DMS 273 (cell line): ENCODE measurements around the gene PRRG2.

Source experiments
- DNase-seq: peaks from one replicate; lab custom pipeline; 2025; ENCODE audit not compliant: unreplicated experiment; lab: John Stamatoyannopoulos, UW

Gene PRRG2

GRCh38 chr19:49585023-49585422, 3.9 kb downstream of the PRRG2 start:
- DNase-seq, result peak; percentile 62

DNA sequence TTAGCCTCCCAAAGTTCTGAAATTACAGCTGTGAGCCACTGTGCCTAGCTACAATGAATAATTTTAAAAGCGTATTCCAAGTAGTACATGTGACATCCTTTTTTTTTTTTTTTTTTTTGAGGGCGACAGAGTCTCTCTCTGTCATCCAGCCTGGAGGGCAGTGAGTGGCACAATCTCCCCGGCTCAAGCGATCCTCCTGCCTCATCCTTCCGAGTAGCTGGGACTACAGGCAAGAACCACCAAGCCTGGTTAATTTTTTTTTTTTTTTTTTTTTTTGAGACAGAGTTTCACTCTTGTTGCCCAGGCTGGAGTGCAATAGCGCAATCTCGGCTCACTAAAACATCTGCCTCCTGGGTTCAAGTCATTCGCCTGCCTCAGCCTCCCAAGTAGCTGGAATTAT, 6.1 kb downstream of the PRRG2 start:
- DNase-seq, result no peak

DNA sequence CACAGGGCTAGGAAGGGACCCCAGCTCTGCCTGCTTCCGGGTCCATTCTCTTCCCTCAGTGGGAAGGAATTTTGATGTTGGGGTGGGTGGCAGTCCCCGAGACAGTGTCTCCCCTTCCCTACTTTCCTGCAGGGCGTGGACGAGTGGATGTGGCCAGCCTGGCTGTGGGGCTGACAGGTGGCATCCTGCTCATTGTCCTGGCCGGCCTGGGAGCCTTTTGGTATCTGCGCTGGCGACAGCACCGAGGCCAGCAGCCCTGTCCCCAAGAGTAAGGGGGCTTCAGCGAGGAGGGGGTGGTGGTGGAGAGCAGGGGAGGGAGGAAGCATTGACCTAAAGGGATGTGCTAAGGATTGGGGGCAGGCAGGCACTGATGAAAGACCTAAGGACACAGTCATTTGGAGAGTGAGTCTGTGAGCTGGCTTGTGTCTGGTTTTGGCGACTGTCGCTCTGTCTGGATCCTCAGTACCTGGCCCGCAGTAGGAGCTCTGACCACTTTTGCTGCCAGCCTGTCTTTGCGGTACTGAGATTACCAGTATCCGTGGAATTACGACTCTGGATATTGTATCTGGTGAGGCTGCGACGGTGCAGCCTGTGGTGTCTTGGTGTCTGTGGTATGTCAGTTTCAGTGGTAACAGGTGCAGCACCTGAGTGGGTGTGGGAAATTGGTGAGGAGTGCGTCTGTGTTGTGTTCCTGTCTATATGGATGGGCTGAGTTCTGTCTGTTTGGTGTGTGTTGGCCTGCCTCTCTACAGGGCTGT, 7.4 kb downstream of the PRRG2 start:
- DNase-seq, result no peak

DNA sequence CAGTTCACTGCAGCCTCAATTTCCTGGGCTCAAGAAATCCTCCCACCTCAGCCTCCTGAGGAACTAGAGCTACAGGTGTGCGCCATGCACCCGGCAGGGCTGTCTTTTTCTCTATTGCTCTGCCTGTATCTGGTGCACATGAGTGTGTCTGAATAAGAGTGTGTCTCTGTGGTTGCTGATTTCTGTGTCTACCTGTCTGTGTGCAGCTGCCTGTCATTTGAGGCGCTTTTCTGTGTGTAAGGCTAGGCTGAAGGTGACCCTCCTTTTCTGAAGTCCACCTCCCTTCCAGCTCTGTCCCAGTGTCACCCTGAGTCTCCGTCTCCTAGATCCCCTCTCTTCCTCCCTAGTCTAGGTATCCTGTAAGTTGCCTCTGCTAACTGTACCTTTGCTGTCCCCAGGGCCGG, 8.4 kb downstream of the PRRG2 start:
- DNase-seq, result no peak

GRCh38 chr19:49590071-49590970, 9.2 kb downstream of the PRRG2 start:
- peak; percentile 99 for DNase-seq

GRCh38 chr19:49590971-49591730, 10.0 kb downstream of the PRRG2 start, which contains the start of gene PRR12:
Gene PRR12 (plus strand): TSS chr19:49591182. CDS start chr19:49591655, 473 bp downstream.
- peak; percentile 81 for DNase-seq

DNA sequence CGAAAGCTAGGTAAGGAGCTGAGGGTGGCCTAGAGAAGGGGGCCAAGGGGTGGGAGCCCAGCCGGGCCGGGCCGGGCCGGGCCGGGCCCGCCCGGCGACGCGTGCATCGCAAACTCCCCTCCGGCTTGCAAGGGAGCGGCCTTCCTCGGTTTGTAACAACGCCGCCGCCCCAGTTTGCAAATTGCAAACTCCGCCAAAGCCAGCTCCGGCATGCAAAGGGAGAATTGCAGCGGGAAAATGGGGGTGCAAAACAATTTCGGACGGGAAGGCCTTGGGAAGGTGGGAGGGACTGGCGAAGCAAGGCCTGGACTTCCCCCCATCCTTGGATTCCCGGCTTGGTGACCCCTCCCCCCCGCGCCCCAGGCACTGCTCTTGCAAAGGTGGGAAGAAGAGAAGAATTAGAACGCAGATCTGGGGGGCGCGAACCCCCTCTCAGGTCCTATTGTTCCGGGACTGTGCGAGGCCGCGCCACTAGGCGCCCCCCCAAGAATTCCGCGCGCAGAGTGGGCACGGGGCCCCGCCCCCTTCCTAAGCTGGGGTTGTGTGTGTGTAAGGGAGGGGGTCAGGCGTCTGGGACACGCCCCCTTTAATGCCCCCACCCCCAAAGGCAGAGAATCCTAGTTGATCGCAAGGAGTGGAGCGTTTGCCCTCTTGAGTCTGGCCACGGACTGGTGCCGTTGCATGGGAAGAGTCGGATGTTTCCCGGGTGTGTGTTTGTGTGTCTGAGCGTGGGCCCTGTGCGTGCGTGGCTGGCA, 10.8 kb downstream of the PRRG2 start:
- DNase-seq, result peak; percentile 75

DNA sequence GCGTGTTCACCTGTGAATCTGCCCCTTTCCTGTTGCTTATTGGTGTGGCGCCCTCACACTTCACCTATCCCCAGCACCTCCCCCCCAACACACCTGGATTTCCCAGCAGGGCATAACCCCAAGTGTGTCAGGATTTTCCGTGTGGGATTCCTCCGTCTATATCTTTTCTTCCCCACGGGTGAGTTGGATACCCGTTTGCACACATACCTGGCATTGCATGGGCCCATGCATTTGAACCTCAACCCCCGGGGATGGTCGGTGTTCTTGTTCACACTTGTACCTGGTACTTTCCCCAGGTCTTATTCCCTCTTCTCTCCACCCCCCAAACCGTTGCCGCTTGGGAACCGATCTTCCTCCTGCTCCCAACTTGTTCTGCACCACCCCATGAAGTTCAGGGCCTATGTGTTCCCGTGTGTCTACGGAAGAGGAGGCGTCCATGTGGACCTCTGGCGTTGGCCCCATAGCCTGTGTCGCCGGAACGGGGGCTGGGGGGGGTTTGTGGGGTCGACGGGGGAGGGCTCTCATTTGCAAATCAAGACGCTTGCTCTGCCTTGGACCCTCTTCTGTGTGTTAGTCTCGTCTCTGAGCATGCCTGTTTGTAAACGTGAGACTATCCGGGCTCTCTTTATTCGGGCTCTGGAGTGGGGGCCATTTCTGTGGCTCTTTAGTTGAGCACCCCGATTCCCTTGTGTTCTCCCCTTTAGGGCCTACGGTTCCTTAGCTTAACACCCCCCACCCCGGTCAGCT, 11.5 kb downstream of the PRRG2 start:
- no peak for DNase-seq

DNA sequence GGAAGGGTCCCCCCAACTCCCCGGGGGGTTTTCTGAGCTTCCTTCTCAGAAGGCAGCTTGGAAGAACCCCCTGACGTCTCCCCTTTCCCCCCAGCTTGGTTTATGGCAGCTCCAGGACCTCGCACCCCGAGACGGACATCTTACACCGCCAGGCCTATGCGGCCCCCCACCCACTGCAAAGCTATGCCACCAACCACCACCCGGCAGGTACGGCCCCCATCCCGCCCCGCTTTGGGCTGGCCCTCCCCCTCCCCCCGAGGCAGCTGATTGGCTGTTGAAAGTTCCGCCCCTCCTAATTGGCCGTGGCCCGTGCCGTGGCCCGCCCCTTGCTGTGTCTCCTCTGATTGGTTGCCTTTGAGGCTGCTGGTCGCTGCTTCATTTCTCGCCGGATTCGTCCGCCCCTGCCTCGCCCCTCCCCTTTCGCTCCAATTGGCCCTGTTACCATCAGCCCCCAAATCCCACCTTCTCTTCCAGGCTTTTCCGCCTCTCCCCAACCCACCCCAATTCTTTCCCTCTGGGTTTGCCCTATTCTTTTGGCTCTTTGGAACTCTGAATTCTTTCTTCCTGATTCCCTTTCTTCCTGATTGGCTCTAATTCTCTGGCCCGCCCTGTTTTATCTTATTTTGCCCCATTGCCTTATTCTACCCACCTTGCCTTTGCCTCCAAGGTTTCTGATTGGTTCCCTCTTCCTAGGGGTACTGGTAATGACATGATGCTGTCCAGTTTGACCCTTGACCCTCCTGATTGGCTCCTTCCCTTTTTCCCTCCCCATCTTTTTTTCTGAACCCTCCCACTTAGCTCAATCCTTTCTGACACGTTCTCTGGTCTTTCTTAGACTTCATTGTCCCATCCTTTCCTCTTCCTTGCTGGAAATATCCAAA, 12.4 kb downstream of the PRRG2 start:
- DNase-seq, result peak; percentile 61

DNA sequence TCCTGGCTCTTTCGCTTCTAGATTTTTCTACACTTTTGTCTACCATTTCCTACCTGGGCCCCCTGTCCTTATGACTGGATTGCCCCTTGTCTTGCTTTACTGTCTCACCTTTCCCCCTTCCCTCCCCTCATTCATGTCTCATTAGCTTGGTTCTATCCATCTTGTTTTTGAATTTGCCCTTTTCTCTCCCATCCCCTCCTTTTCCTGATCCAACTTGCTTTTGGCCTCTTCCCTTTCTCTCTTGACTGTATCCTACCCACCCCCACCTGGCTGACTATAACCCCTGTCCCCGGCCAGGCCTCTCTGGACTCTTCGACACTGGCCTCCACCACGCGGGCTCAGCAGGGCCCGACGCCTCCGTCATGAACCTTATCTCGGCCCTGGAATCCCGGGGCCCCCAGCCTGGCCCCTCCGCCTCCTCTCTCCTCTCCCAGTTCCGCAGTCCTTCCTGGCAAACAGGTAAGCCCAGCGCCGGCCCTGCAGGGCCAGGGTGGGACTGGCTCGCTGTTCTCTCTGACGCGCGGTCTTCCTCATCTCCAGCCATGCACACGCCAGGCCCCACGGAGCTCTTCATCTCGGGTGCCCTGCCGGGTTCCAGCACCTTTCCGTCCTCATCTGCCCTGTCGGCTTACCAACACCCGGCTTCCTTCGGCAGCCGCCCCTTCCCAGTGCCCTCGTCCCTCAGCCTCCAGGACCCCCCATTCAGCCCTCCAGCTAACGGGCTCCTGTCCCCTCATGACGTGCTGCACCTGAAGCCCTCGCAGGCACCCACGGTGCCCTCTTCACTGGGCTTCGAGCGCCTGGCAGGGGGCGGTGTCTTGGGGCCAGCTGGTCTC, 13.3 kb downstream of the PRRG2 start:
- no peak for DNase-seq

GRCh38 chr19:49594993-49595818, 14.1 kb downstream of the PRRG2 start:
- no peak for DNase-seq

GRCh38 chr19:49595819-49596404, 14.8 kb downstream of the PRRG2 start:
- DNase-seq, result no peak

DNA sequence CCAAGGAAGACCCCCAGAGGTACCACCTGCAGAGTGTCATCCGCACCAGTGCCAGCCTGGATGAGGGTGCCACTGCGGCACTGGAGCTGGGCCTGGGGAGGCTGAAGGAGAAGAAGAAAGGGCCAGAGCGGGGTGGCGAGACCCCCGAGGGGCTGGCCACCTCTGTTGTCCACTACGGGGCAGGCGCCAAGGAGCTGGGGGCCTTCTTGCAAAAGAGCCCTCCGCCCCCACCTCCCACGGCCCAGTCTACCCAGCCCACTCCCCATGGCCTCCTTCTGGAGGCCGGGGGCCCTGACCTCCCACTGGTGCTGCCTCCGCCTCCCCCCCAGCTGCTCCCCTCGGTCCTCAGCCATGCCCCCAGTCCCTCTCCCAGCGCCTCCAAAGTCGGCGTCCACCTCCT, 15.3 kb downstream of the PRRG2 start:
- no peak for DNase-seq

- no peak for DNase-seq
Observed at GRCh38 chr19:49596954-49597702, 16.0 kb downstream of the PRRG2 start.

DNA sequence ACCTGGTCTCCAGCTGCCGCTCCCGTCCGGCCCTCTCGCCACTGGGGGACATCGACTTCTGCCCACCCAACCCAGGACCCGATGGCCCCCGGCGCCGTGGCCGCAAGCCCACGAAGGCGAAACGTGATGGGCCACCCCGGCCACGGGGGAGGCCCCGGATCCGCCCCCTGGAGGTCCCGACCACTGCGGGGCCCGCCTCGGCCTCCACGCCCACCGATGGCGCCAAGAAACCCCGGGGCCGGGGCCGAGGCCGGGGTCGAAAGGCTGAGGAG, 16.5 kb downstream of the PRRG2 start:
- DNase-seq, result no peak
